ENCODE data around the gene ZNF438.
A peak's percentile ranks its signal among the peaks of the same experiment; 100 is the strongest.

The ZNF438 gene

DNA sequence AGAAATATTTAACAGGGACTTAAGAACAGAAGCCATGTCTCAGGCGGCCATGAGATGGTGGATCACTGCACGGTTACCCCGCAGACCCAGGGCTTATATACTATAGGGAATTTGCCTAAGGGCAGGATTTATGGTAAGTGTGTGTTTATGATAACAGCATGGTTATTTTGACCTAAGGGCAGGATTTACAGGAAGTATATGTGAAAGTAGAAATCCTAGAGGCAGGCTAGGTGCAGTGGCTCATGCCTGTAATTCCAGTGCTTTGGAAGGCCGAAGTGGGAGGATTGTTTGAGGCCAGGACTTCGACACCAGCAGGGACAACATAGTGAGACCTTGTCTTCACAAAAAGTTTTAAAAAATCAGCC is 43.0 kb upstream of the ZNF438 start:
- H3K4ac ChIP-seq (ENCODE audit: low read depth in 1 of 2, low read length in 2 of 2): peak overlapping the region in 1 of 2 experiments; percentile 42
- H3K79me1 ChIP-seq (replicated peaks; ENCODE audit: low read length, poor library complexity, severe bottlenecking): no peaks in the 10 kb centered on the region
- no peaks in the 10 kb centered on the region for H3K27me3 ChIP-seq (ENCODE audit: control insufficient read depth in 1 of 2, insufficient read depth in 1 of 2, low read length in 2 of 2)
- WGBS: 64% methylated on average over 5 of the region's 5 CpGs
- H2AFZ ChIP-seq (ENCODE audit: low read depth, low read length): no peak overlapping the region
- no peak overlapping the region for H3K4me3 ChIP-seq (ENCODE audit: insufficient read depth in 1 of 2, low read depth in 1 of 2, low read length in 2 of 2)
- no peaks in the 10 kb centered on the region for H3K9me3 ChIP-seq (ENCODE audit: control insufficient read depth, low read length)
- H3K4me2 ChIP-seq (ENCODE audit: low read length, poor library complexity, severe bottlenecking): no peak overlapping the region
- no peak overlapping the region for H3K14ac ChIP-seq (ENCODE audit: low read length in 2 of 2)
- H3K23ac ChIP-seq (ENCODE audit: low read length in 2 of 2): no peak overlapping the region
- no peak overlapping the region for H2BK120ac ChIP-seq (ENCODE audit: low read depth, low read length)
- peak overlapping the region in 1 of 2 experiments; percentile 52 for H3K18ac ChIP-seq (ENCODE audit: low read depth in 1 of 2, low read length in 2 of 2)
- peak overlapping the region in 1 of 2 experiments; percentile 14 for H2BK12ac ChIP-seq (ENCODE audit: low read length in 2 of 2)
- H3K36me3 ChIP-seq (ENCODE audit: control insufficient read depth in 1 of 2, insufficient read depth in 2 of 2, low read depth in 1 of 2, low read length in 2 of 2): no peaks in the 10 kb centered on the region
- peak overlapping the region; percentile 73 for H4K91ac ChIP-seq (ENCODE audit: low read length)
- no peak overlapping the region for H3K9ac ChIP-seq (ENCODE audit: low read length)
- peaks cover 4% of the 10 kb centered on the region for H3K4me1 ChIP-seq (ENCODE audit: control insufficient read depth, insufficient read depth, low read depth, low read length)
- peak; percentile 37 for DNase-seq
- no peak overlapping the region for H2AK5ac ChIP-seq (ENCODE audit: low read length, severe bottlenecking)
- no peak overlapping the region for H2BK5ac ChIP-seq (ENCODE audit: low read depth, low read length, poor library complexity, severe bottlenecking)
- peak overlapping the region; percentile 81 for H4K8ac ChIP-seq (ENCODE audit: low read length)
- H3K27ac ChIP-seq (ENCODE audit: low read length, poor library complexity, severe bottlenecking): no peak overlapping the region
- no peak overlapping the region for H2BK15ac ChIP-seq (ENCODE audit: low read depth, poor library complexity, severe bottlenecking)

DNA sequence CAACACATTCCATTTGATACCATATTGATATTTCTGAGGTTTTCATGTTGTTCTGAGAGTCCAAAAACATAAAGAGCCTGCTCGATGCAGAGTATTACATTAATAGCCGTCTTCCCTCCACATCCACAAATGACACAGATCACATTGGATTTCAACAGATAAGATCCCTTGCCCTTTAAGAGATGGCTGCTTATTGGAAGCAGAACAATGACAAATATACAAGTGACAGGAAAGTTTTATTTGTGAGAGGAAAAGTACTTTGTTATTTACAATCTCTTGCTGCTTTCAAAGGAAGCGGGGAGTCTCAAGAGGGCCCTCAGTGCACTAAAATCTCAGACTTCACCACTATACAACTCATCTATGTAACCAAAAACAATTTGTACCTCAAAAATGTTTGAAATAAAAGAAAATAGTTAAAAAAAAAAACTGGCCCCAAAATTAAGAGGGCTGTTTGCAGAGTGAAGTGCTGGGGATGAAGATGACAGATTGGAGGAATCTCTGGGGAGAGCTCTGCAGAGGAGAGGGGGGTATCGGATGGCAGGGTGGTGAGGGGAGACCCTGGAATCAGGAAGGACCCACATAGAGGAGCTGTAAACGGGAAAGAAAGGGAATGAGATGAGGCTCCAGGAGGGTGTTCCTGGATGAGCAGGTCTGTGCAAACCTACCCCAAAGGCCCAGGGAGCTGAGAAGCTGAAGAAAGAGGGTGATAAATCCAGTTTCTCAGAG is 42.5 kb upstream of the ZNF438 start:
- no peak overlapping the region for H2AFZ ChIP-seq (ENCODE audit: low read depth, low read length)
- H3K9ac ChIP-seq (ENCODE audit: low read length): no peak overlapping the region
- H3K18ac ChIP-seq (ENCODE audit: low read depth in 1 of 2, low read length in 2 of 2): no peak overlapping the region
- H2BK5ac ChIP-seq (ENCODE audit: low read depth, low read length, poor library complexity, severe bottlenecking): no peak overlapping the region
- no peak overlapping the region for H3K4ac ChIP-seq (ENCODE audit: low read depth in 1 of 2, low read length in 2 of 2)
- H2BK12ac ChIP-seq (ENCODE audit: low read length in 2 of 2): peak overlapping the region in 1 of 2 experiments; percentile 14
- no peaks in the 10 kb centered on the region for H3K36me3 ChIP-seq (ENCODE audit: control insufficient read depth in 1 of 2, insufficient read depth in 2 of 2, low read depth in 1 of 2, low read length in 2 of 2)
- no peaks in the 10 kb centered on the region for H3K9me3 ChIP-seq (ENCODE audit: control insufficient read depth, low read length)
- no peak overlapping the region for H3K23ac ChIP-seq (ENCODE audit: low read length in 2 of 2)
- peak overlapping the region; percentile 81 for H4K8ac ChIP-seq (ENCODE audit: low read length)
- H3K4me2 ChIP-seq (ENCODE audit: low read length, poor library complexity, severe bottlenecking): no peak overlapping the region
- no peak overlapping the region for H3K4me3 ChIP-seq (ENCODE audit: insufficient read depth in 1 of 2, low read depth in 1 of 2, low read length in 2 of 2)
- no peak overlapping the region for H2BK120ac ChIP-seq (ENCODE audit: low read depth, low read length)
- H3K14ac ChIP-seq (ENCODE audit: low read length in 2 of 2): no peak overlapping the region
- H3K4me1 ChIP-seq (ENCODE audit: control insufficient read depth, insufficient read depth, low read depth, low read length): peaks cover 4% of the 10 kb centered on the region
- WGBS: 73% methylated on average over 4 of the region's 5 CpGs
- H2AK5ac ChIP-seq (ENCODE audit: low read length, severe bottlenecking): no peak overlapping the region
- DNase-seq: peak; percentile 7
- H4K91ac ChIP-seq (ENCODE audit: low read length): peak overlapping the region; percentile 73
- no peak overlapping the region for H2BK15ac ChIP-seq (ENCODE audit: low read depth, poor library complexity, severe bottlenecking)
- H3K79me1 ChIP-seq (replicated peaks; ENCODE audit: low read length, poor library complexity, severe bottlenecking): no peaks in the 10 kb centered on the region
- no peaks in the 10 kb centered on the region for H3K27me3 ChIP-seq (ENCODE audit: control insufficient read depth in 1 of 2, insufficient read depth in 1 of 2, low read length in 2 of 2)
- H3K27ac ChIP-seq (ENCODE audit: low read length, poor library complexity, severe bottlenecking): no peak overlapping the region

DNA sequence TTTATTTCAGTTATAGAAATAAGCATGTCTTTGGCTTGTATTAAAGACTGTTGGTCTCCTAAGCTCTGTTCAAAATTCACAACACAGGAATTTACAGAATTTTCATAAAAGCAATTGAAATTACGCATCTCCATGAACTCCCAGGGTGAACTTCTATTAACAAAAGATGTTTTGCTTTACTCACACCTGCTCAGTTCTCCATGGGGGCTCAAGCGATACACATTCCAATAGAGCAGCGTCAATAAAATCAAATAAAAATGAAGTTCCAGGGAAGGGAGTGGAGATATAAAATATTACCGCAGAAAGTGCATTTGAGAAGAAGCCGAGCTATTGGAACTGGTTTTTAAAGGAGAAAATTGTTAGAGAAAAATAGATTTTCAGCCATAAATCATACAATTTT is 41.5 kb upstream of the ZNF438 start:
- Histone ChIP-seq H2AFZ (ENCODE audit: low read depth, low read length) (no peak overlapping the region), H2BK5ac (ENCODE audit: low read depth, low read length, poor library complexity, severe bottlenecking) (no peak overlapping the region), H4K91ac (ENCODE audit: low read length) (no peak overlapping the region), H3K4me3 (ENCODE audit: insufficient read depth in 1 of 2, low read depth in 1 of 2, low read length in 2 of 2) (no peak overlapping the region), H3K18ac (ENCODE audit: low read depth in 1 of 2, low read length in 2 of 2) (no peak overlapping the region), H3K27me3 (ENCODE audit: control insufficient read depth in 1 of 2, insufficient read depth in 1 of 2, low read length in 2 of 2) (no peaks in the 10 kb centered on the region), H3K23ac (ENCODE audit: low read length in 2 of 2) (no peak overlapping the region), H3K4me1 (ENCODE audit: control insufficient read depth, insufficient read depth, low read depth, low read length) (peaks cover 4% of the 10 kb centered on the region), H3K9ac (ENCODE audit: low read length) (no peak overlapping the region), H3K9me3 (ENCODE audit: control insufficient read depth, low read length) (no peaks in the 10 kb centered on the region), H3K4me2 (ENCODE audit: low read length, poor library complexity, severe bottlenecking) (no peak overlapping the region), H2BK12ac (ENCODE audit: low read length in 2 of 2) (no peak overlapping the region), H2BK120ac (ENCODE audit: low read depth, low read length) (no peak overlapping the region), H3K4ac (ENCODE audit: low read depth in 1 of 2, low read length in 2 of 2) (no peak overlapping the region), H3K36me3 (ENCODE audit: control insufficient read depth in 1 of 2, insufficient read depth in 2 of 2, low read depth in 1 of 2, low read length in 2 of 2) (no peaks in the 10 kb centered on the region), H2AK5ac (ENCODE audit: low read length, severe bottlenecking) (no peak overlapping the region), H4K8ac (ENCODE audit: low read length) (no peak overlapping the region), H3K27ac (ENCODE audit: low read length, poor library complexity, severe bottlenecking) (no peak overlapping the region), H3K79me1 (replicated peaks; ENCODE audit: low read length, poor library complexity, severe bottlenecking) (no peaks in the 10 kb centered on the region), H3K14ac (ENCODE audit: low read length in 2 of 2) (no peak overlapping the region), H2BK15ac (ENCODE audit: low read depth, poor library complexity, severe bottlenecking) (no peak overlapping the region)
- 96% methylated on average over 5 of the region's 5 CpGs for WGBS
- no peak for DNase-seq

GRCh38 chr10:31072451-31072850 is 40.8 kb upstream of the ZNF438 start:
- Histone ChIP-seq H2BK12ac (ENCODE audit: low read length in 2 of 2) (no peak overlapping the region), H3K36me3 (ENCODE audit: control insufficient read depth in 1 of 2, insufficient read depth in 2 of 2, low read depth in 1 of 2, low read length in 2 of 2) (no peaks in the 10 kb centered on the region), H3K14ac (ENCODE audit: low read length in 2 of 2) (no peak overlapping the region), H3K9ac (ENCODE audit: low read length) (no peak overlapping the region), H4K8ac (ENCODE audit: low read length) (no peak overlapping the region), H3K4ac (ENCODE audit: low read depth in 1 of 2, low read length in 2 of 2) (peak overlapping the region in 1 of 2 experiments; percentile 20), H3K4me3 (ENCODE audit: insufficient read depth in 1 of 2, low read depth in 1 of 2, low read length in 2 of 2) (no peak overlapping the region), H3K27me3 (ENCODE audit: control insufficient read depth in 1 of 2, insufficient read depth in 1 of 2, low read length in 2 of 2) (no peaks in the 10 kb centered on the region), H4K91ac (ENCODE audit: low read length) (no peak overlapping the region), H3K79me1 (replicated peaks; ENCODE audit: low read length, poor library complexity, severe bottlenecking) (no peaks in the 10 kb centered on the region), H2BK15ac (ENCODE audit: low read depth, poor library complexity, severe bottlenecking) (no peak overlapping the region), H3K4me1 (ENCODE audit: control insufficient read depth, insufficient read depth, low read depth, low read length) (peaks cover 4% of the 10 kb centered on the region), H2AK5ac (ENCODE audit: low read length, severe bottlenecking) (no peak overlapping the region), H3K27ac (ENCODE audit: low read length, poor library complexity, severe bottlenecking) (no peak overlapping the region), H3K18ac (ENCODE audit: low read depth in 1 of 2, low read length in 2 of 2) (no peak overlapping the region), H2AFZ (ENCODE audit: low read depth, low read length) (no peak overlapping the region), H3K4me2 (ENCODE audit: low read length, poor library complexity, severe bottlenecking) (no peak overlapping the region), H3K9me3 (ENCODE audit: control insufficient read depth, low read length) (no peaks in the 10 kb centered on the region), H3K23ac (ENCODE audit: low read length in 2 of 2) (no peak overlapping the region), H2BK120ac (ENCODE audit: low read depth, low read length) (no peak overlapping the region), H2BK5ac (ENCODE audit: low read depth, low read length, poor library complexity, severe bottlenecking) (no peak overlapping the region)
- DNase-seq: no peak
- WGBS: 89% methylated on average over 2 of the region's 2 CpGs

All from mesenchymal stem cell (in vitro differentiated cells and primary cell).